ENCODE data around the gene IL1RL2. TPM values are rescaled to one million over a fixed set of nuclear protein-coding genes. Genes with fewer than 3 reads are reported as not detected.

IL1RL2 gene
- total RNA-seq, 4 donors from 2014 or later = 0.40 to 0.87 (median 0.47) TPM; not detected in 1

GRCh38 chr2:102158011-102158755 lies 28.6 kb upstream of the IL1RL2 start:
- ATAC-seq = no peak
- Histone ChIP-seq H3K9me3 (peaks cover 0 to 5% (median 0%) of the 10 kb centered on the region in 3 donors), H3K27ac (no peak overlapping the region), H3K4me1 (peaks cover 0 to 17% (median 4%) of the 10 kb centered on the region in 3 donors), H3K4me3 (no peak overlapping the region), H3K36me3 (peaks cover 0 to 55% of the 10 kb centered on the region in 2 donors), H3K27me3 (no peaks in the 10 kb centered on the region)
- TF ChIP-seq POLR2A (IDR thresholded peaks at IDR 0.05) (no peak), EP300 (IDR thresholded peaks at IDR 0.05) (no peak), CTCF (IDR thresholded peaks at IDR 0.05) (no peak), POLR2AphosphoS5 (IDR thresholded peaks at IDR 0.05) (no peak)

GRCh38 chr2:102159295-102159694 lies 27.5 kb upstream of the IL1RL2 start:
- peaks cover 0 to 48% of the 10 kb centered on the region in 2 donors for H3K36me3 ChIP-seq
- no peak overlapping the region for H3K4me3 ChIP-seq
- TF ChIP-seq EP300 (IDR thresholded peaks at IDR 0.05) = no peak
- no peak for TF ChIP-seq POLR2AphosphoS5 (IDR thresholded peaks at IDR 0.05)
- no peak for TF ChIP-seq CTCF (IDR thresholded peaks at IDR 0.05)
- TF ChIP-seq POLR2A (IDR thresholded peaks at IDR 0.05) = no peak
- H3K4me1 ChIP-seq = peaks cover 0 to 15% (median 4%) of the 10 kb centered on the region in 3 donors
- WGBS, 2 donors (ENCODE audit: low coverage in 1 of 2) = no CpG with 5 or more reads among the region's 1 CpG
- H3K27ac ChIP-seq = no peak overlapping the region
- H3K27me3 ChIP-seq = no peaks in the 10 kb centered on the region
- no peak for ATAC-seq
- peaks cover 0 to 5% (median 0%) of the 10 kb centered on the region in 3 donors for H3K9me3 ChIP-seq

- H3K9me3 ChIP-seq = no peaks in the 10 kb centered on the region
- ATAC-seq = peak; percentile 63
- H3K36me3 ChIP-seq = peaks cover 4 to 32% of the 10 kb centered on the region in 2 donors
- WGBS, 2 donors (ENCODE audit: low coverage in 1 of 2) = 26 to 40% methylated on average over 4 of the region's 4 CpGs
- TF ChIP-seq EP300 (IDR thresholded peaks at IDR 0.05) = no peak
- TF ChIP-seq CTCF (IDR thresholded peaks at IDR 0.05) = peak; percentile 37 to 72 (median 69)
- TF ChIP-seq POLR2AphosphoS5 (IDR thresholded peaks at IDR 0.05) = peak; percentile 28
- no peak for TF ChIP-seq POLR2A (IDR thresholded peaks at IDR 0.05)
- no peak overlapping the region for H3K4me3 ChIP-seq
- H3K27ac ChIP-seq = no peak overlapping the region
- no peaks in the 10 kb centered on the region for H3K27me3 ChIP-seq
- peaks cover 0 to 4% (median 3%) of the 10 kb centered on the region in 3 donors for H3K4me1 ChIP-seq
Measured at GRCh38 chr2:102166189-102166845, 20.5 kb upstream of the IL1RL2 start.

- no peaks in the 10 kb centered on the region for H3K9me3 ChIP-seq
- TF ChIP-seq POLR2A (IDR thresholded peaks at IDR 0.05) = no peak
- no peak for TF ChIP-seq CTCF (IDR thresholded peaks at IDR 0.05)
- no peak for TF ChIP-seq EP300 (IDR thresholded peaks at IDR 0.05)
- TF ChIP-seq POLR2AphosphoS5 (IDR thresholded peaks at IDR 0.05) = no peak
- 89 to 98% methylated on average over 4 of the region's 5 CpGs for WGBS, 2 donors (ENCODE audit: low coverage in 1 of 2)
- no peak overlapping the region for H3K4me3 ChIP-seq
- H3K36me3 ChIP-seq = peaks cover 4 to 51% of the 10 kb centered on the region in 2 donors
- no peak overlapping the region for H3K27ac ChIP-seq
- no peaks in the 10 kb centered on the region for H3K27me3 ChIP-seq
- H3K4me1 ChIP-seq = peaks cover 0 to 4% (median 3%) of the 10 kb centered on the region in 3 donors
- no peak for ATAC-seq
Measured at GRCh38 chr2:102168026-102168771, 18.6 kb upstream of the IL1RL2 start.

Data from gastroesophageal sphincter (tissue), 4 donors.